Osteoblast (primary cell): ENCODE results near the gene MED23. TPM values are rescaled to one million over a fixed set of nuclear protein-coding genes. Genes with fewer than 3 reads are reported as not detected.
A peak's percentile ranks its signal among the peaks of the same experiment; 100 is the strongest.
"Not testable (repeated sequence)": the region's sequence is repeated elsewhere in the genome, so short reads cannot be mapped to it uniquely, and the experiment has no call there.

Experiments
- DNase-seq: peaks from one replicate; pipeline ENCODE4 v3.0.0; 2011; ENCODE audit warnings: low spot score, mixed read lengths; ENCODE audit not compliant: insufficient read length; ENCODE audit errors: missing footprints
- H2AFZ ChIP-seq: 2 replicates; pipeline ENCODE4 v1.6.0; 2011; ENCODE audit warnings: mild to moderate bottlenecking, low read length
- H3K27ac ChIP-seq: 2 replicates; pipeline ENCODE4 v1.5.1; 2011; ENCODE audit warnings: mild to moderate bottlenecking, low read depth, low read length, moderate library complexity
- H3K27me3 ChIP-seq: 2 replicates; pipeline ENCODE4 v1.6.0; 2012; ENCODE audit warnings: mild to moderate bottlenecking, control low read depth, inconsistent platforms, low read length, moderate library complexity; ENCODE audit not compliant: insufficient read depth
- H3K36me3 ChIP-seq: 2 replicates; pipeline ENCODE4 v1.5.1; 2011; ENCODE audit warnings: mild to moderate bottlenecking, low read length, control low read depth, moderate library complexity; ENCODE audit not compliant: insufficient read depth
- H3K4me1 ChIP-seq: 2 replicates; pipeline ENCODE4 v1.5.1; 2011; ENCODE audit warnings: mild to moderate bottlenecking, low read length, control low read depth, moderate library complexity; ENCODE audit not compliant: insufficient read depth
- H3K4me2 ChIP-seq: 2 replicates; pipeline ENCODE4 v1.6.0; 2011; ENCODE audit warnings: mild to moderate bottlenecking, low read length; ENCODE audit not compliant: insufficient read depth
- H3K4me3 ChIP-seq: fragments of 200-600 bp; sonication (generic); 3 replicates; pipeline ENCODE4 v1.5.1; 2012; ENCODE audit warnings: mild to moderate bottlenecking, low read length, inconsistent platforms; ENCODE audit not compliant: insufficient read depth
- H3K79me2 ChIP-seq: 2 replicates; pipeline ENCODE4 v1.6.0; 2012; ENCODE audit warnings: mild to moderate bottlenecking, low read length, control low read depth, inconsistent platforms; ENCODE audit not compliant: insufficient read depth
- H3K9me3 ChIP-seq: 2 replicates; pipeline ENCODE4 v1.5.1; 2011; ENCODE audit warnings: low read depth, low read length, control low read depth
- H4K20me1 ChIP-seq: 2 replicates; pipeline ENCODE4 v1.6.0; 2012; ENCODE audit warnings: mild to moderate bottlenecking, low read length, control low read depth; ENCODE audit not compliant: insufficient read depth
- total RNA-seq: library from RNA; depleted of rRNA; stranded (reverse); fragments of >200 nt; gene quantifications from 2 replicates; pipeline ENCODE4 v1.2.3, GENCODE V29; 2012
- TF ChIP-seq, protein P1 (sequence below): IDR thresholded peaks from 2 replicates; pipeline ENCODE4 v1.5.1; 2011; ENCODE audit warnings: mild to moderate bottlenecking, low read depth, low read length, moderate library complexity; ENCODE audit errors: extremely low read depth

The MED23 gene
- total RNA-seq, 1 donor = 34.0 TPM

DNA sequence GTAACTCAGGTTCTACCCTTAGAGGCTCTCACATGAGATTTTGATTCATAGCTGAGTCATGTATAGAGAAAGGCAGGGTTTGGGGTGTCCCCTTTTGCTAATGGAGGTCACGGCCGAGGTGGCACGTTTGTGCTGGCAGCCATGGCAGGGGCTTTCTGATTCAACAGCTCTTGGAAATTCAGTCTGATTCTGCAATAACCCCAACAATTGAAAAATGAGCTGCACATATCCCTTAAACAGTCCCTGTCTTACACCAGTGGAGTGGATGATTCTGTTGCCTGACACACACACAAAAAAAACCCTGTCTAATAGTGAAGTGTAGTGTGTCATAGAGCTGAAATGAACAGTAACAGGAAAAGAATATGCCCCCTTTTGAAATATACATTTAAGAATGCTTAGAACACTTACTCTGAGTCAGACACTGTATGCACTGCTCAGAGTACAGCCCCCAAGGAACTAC, 95.4 kb downstream of the MED23 start:
- no peaks in the 10 kb centered on the region for H3K27me3 ChIP-seq
- no peaks in the 10 kb centered on the region for H3K79me2 ChIP-seq
- DNase-seq = peak; percentile 66
- H3K4me2 ChIP-seq = no peak overlapping the region
- H3K36me3 ChIP-seq = no peaks in the 10 kb centered on the region
- TF ChIP-seq, protein P1, sequence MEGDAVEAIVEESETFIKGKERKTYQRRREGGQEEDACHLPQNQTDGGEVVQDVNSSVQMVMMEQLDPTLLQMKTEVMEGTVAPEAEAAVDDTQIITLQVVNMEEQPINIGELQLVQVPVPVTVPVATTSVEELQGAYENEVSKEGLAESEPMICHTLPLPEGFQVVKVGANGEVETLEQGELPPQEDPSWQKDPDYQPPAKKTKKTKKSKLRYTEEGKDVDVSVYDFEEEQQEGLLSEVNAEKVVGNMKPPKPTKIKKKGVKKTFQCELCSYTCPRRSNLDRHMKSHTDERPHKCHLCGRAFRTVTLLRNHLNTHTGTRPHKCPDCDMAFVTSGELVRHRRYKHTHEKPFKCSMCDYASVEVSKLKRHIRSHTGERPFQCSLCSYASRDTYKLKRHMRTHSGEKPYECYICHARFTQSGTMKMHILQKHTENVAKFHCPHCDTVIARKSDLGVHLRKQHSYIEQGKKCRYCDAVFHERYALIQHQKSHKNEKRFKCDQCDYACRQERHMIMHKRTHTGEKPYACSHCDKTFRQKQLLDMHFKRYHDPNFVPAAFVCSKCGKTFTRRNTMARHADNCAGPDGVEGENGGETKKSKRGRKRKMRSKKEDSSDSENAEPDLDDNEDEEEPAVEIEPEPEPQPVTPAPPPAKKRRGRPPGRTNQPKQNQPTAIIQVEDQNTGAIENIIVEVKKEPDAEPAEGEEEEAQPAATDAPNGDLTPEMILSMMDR = no peak
- H3K9me3 ChIP-seq = no peaks in the 10 kb centered on the region
- peak overlapping the region; percentile 29 for H2AFZ ChIP-seq
- H4K20me1 ChIP-seq = no peaks in the 10 kb centered on the region
- H3K4me1 ChIP-seq = peaks cover 5% of the 10 kb centered on the region
- H3K27ac ChIP-seq = no peak overlapping the region
- no peak overlapping the region for H3K4me3 ChIP-seq

DNA sequence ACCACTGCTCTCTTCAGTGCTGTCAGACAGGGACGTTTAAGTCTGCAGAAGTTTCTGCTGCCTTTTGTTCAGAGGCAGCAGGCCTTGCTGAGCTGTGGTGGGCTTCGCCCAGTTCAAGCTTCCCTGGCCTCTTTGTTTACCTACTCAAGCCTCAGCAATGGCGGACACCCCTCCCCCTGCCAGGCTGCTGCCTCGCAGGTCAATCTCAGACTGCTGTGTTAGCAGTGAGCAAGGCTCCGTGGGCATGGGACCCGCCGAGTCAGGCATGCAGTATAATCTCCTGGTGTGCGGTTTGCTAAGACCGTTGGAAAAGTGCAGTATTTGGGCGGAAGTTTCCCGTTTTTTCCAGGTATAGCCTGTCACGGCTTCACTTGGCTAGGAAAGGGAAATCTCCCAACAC, 96.4 kb downstream of the MED23 start:
- not testable (repeated sequence) for H4K20me1 ChIP-seq, H3K4me2 ChIP-seq, H3K27ac ChIP-seq, H3K27me3 ChIP-seq, H3K36me3 ChIP-seq, DNase-seq, H3K4me3 ChIP-seq, H2AFZ ChIP-seq, H3K79me2 ChIP-seq, H3K4me1 ChIP-seq, H3K9me3 ChIP-seq

DNA sequence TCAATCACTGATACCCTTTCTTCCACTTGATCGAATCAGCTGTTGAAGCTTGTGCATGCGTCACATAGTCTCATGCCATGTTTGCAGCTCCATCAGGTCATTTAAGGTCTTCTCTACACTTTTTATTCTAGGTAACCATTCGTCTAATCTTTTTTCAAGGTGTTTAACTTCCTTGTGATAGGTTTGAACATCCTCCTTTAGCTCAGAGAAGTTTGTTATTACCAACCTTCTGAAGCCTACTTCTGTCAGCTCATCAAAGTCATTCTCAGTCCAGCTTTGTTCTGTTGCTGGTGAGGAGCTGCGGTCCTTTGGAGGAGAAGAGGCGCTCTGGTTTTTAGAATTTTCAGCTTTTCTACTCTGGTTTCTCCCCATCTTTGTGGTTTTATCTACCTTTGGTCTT, 97.1 kb downstream of the MED23 start:
- H3K4me2 ChIP-seq, H3K4me1 ChIP-seq, H2AFZ ChIP-seq, H3K79me2 ChIP-seq, H3K9me3 ChIP-seq, H3K27me3 ChIP-seq, H3K36me3 ChIP-seq, H3K4me3 ChIP-seq, H4K20me1 ChIP-seq, DNase-seq, H3K27ac ChIP-seq: not testable (repeated sequence)

DNA sequence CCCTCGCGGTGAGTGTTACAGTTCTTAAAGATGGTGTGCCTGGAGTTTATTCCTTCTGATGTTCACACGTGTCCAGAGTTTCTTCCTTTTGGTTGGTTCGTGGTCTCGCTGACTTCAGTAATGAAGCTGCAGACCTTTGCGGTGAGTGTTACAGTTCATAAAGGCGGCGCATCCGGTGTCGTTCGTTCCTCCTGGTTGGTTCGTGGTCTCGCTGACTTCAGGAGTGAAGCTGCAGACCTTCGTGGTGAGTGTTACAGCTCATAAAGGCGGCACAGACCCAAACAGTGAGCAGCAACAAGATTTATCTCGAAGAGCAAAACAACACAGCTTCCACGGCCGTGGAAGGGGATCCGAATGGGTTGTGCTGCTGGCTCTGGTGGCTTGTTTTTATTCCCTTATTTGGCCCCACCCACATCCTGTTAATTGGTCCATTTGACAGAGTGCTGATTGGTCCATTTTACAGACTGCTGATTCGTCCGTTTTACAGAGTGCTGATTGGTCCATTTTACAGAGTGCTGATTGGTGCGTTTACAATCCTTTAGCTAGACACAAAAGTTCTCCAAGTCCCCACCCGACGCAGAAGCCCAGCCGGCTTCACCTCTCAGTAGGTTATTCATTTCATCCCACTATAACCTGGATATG, 103.2 kb downstream of the MED23 start:
- no peak for DNase-seq
- no peaks in the 10 kb centered on the region for H3K9me3 ChIP-seq
- H3K4me1 ChIP-seq = no peaks in the 10 kb centered on the region
- H3K79me2 ChIP-seq = no peaks in the 10 kb centered on the region
- no peak overlapping the region for H3K4me3 ChIP-seq
- no peak overlapping the region for H2AFZ ChIP-seq
- no peaks in the 10 kb centered on the region for H3K27me3 ChIP-seq
- no peaks in the 10 kb centered on the region for H3K36me3 ChIP-seq
- TF ChIP-seq, protein P1 = no peak
- H3K27ac ChIP-seq = no peak overlapping the region
- H4K20me1 ChIP-seq = no peaks in the 10 kb centered on the region
- H3K4me2 ChIP-seq = no peak overlapping the region

DNA sequence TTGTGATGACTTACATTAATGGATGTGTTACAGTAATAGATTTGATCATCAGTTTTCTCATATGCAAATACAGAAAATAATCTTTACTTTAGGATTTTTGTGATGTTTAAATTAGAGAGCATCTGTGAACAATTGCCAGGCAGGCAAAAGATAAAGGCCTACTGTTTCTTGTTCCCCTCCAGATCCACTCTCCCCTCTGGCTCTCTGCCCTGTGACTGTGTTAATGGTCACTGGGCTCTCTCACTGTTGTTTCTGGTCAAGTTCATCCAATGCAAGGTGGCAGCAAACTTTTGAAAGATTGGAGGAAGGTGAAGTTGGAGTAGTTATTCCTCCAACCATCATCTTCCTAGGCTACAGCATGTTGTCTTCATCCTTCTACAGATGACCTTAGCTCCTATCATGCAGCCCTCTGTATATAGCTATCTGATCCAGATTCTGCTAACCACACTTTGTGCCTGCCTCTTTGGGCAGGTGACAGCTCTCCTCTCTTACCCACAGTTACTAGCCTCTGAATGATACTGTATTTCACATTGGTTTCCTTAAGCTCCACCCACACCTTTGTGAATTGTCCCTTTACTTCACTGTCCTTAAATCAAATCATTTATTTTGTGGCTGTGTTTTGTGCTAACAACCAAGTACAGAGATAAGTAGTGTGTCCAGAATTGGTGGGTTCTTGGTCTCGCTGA, 103.9 kb downstream of the MED23 start:
- Histone ChIP-seq H3K4me1 (no peaks in the 10 kb centered on the region), H3K36me3 (no peaks in the 10 kb centered on the region)

More for the DNA sequence above, 103.9 kb downstream of the MED23 start:
- Histone ChIP-seq H3K27ac (no peak overlapping the region), H2AFZ (no peak overlapping the region), H3K4me2 (no peak overlapping the region), H3K9me3 (no peaks in the 10 kb centered on the region), H3K27me3 (no peaks in the 10 kb centered on the region), H4K20me1 (no peaks in the 10 kb centered on the region), H3K79me2 (no peaks in the 10 kb centered on the region), H3K4me3 (no peak overlapping the region)
- TF ChIP-seq, protein P1 = no peak
- no peak for DNase-seq
